Left ventricle myocardium inferior (tissue), 1 donor: ENCODE measurements around the gene ORMDL2. TPM values are rescaled to one million over a fixed set of nuclear protein-coding genes. Genes with fewer than 3 reads are reported as not detected.

ENCODE experiments used
- DNase-seq: peaks from one replicate; pipeline ENCODE4 v3.0.0-alpha.2; 2020
- H3K27ac ChIP-seq: fragments of 200-600 bp; replicated peaks from 2 replicates; pipeline ENCODE4 v1.8.0; 2021
- H3K27me3 ChIP-seq: fragments of 200-600 bp; 2 replicates; pipeline ENCODE4 v1.8.0; 2021; ENCODE audit warnings: low read depth
- H3K36me3 ChIP-seq: fragments of 200-600 bp; 2 replicates; pipeline ENCODE4 v1.8.0; 2021
- H3K4me1 ChIP-seq: fragments of 200-600 bp; 2 replicates; pipeline ENCODE4 v1.8.0; 2021
- H3K4me3 ChIP-seq: fragments of 200-600 bp; 2 replicates; pipeline ENCODE4 v1.8.0; 2021; ENCODE audit warnings: mild to moderate bottlenecking, moderate library complexity
- H3K9me3 ChIP-seq: fragments of 200-600 bp; replicated peaks from 2 replicates; pipeline ENCODE4 v1.8.0; 2021
- CTCF ChIP-seq: fragments of 200-600 bp; IDR thresholded peaks from 2 replicates; pipeline ENCODE4 v1.8.0; 2021; ENCODE audit warnings: antibody characterized with exemption, mild to moderate bottlenecking, borderline replicate concordance
- intact Hi-C: fragments of 100-400 bp; cut with micrococcal nuclease; formaldehyde crosslinking; loops from one replicate; pipeline ENCODE4 v1.11.0; 2022
- total RNA-seq: library from RNA; stranded (reverse); fragmentation: NEBNext Ultra II Directional; extraction: Animal tissue kit (Norgen Biotek cat#: 25700); gene quantifications from one replicate; pipeline ENCODE4 v1.2.1, GENCODE V29; 2021
- donor health status: DM: no; HTN: yes; CAD: no; lungs with severe emphysema.

The ORMDL2 gene
- total RNA-seq, 1 donor from 2014 or later: 13.3 TPM

- peak within 1 kb of the TSS; percentile 60 for H3K4me3 ChIP-seq
- DNase-seq: no peak
- no peaks in the 10 kb centered on the region for H3K9me3 ChIP-seq
- TF ChIP-seq CTCF: no peak
- H3K27me3 ChIP-seq: peaks cover 11% of the 10 kb centered on the region
- H3K4me1 ChIP-seq: peaks cover 14% of the 10 kb centered on the region
- peak within 1 kb of the TSS; percentile 56 for H3K27ac ChIP-seq
- intact Hi-C loops: no loop called here
- H3K36me3 ChIP-seq: no peaks in the 10 kb centered on the region
These were observed 25.0 kb downstream of the ORMDL2 start, which contains the start of gene MMP19 for GRCh38 chr12:55842681-55843429. MMP19 (minus strand) TSS chr12:55842936; CDS start chr12:55842830, 106 bp downstream.

GRCh38 chr12:55843431-55843830 is 25.6 kb downstream of the ORMDL2 start:
- no peak for DNase-seq
- H3K27ac ChIP-seq: no peak overlapping the region
- H3K36me3 ChIP-seq: no peaks in the 10 kb centered on the region
- no peaks in the 10 kb centered on the region for H3K9me3 ChIP-seq
- intact Hi-C loops: no loop called here
- peaks cover 12% of the 10 kb centered on the region for H3K27me3 ChIP-seq
- no peak for TF ChIP-seq CTCF
- peaks cover 16% of the 10 kb centered on the region for H3K4me1 ChIP-seq
- no peak overlapping the region for H3K4me3 ChIP-seq

- H3K4me1 ChIP-seq: peaks cover 23% of the 10 kb centered on the region
- peak overlapping the region; percentile 95 for H3K27ac ChIP-seq
- intact Hi-C loops: no loop called here
These were observed 27.1 kb downstream of the ORMDL2 start for GRCh38 chr12:55844961-55845360.

GRCh38 chr12:55845361-55845760 is 27.5 kb downstream of the ORMDL2 start:
- TF ChIP-seq CTCF: no peak
- Histone ChIP-seq H3K27me3 (peaks cover 28% of the 10 kb centered on the region), H3K27ac (peak overlapping the region; percentile 95), H3K36me3 (no peaks in the 10 kb centered on the region), H3K4me3 (no peak overlapping the region), H3K4me1 (peaks cover 23% of the 10 kb centered on the region), H3K9me3 (no peaks in the 10 kb centered on the region)
- intact Hi-C loops: no loop called here
- DNase-seq: no peak

More at GRCh38 chr12:55844961-55845360, 27.1 kb downstream of the ORMDL2 start:
- no peak for DNase-seq
- H3K27me3 ChIP-seq: peaks cover 24% of the 10 kb centered on the region
- no peaks in the 10 kb centered on the region for H3K9me3 ChIP-seq
- H3K36me3 ChIP-seq: no peaks in the 10 kb centered on the region
- H3K4me3 ChIP-seq: no peak overlapping the region
- TF ChIP-seq CTCF: no peak

- H3K27ac ChIP-seq: peak overlapping the region; percentile 95
- intact Hi-C loops: no loop called here
- peaks cover 33% of the 10 kb centered on the region for H3K27me3 ChIP-seq
- H3K9me3 ChIP-seq: no peaks in the 10 kb centered on the region
- peaks cover 23% of the 10 kb centered on the region for H3K4me1 ChIP-seq
- H3K4me3 ChIP-seq: no peak overlapping the region
- DNase-seq: no peak
- no peak for TF ChIP-seq CTCF
- no peaks in the 10 kb centered on the region for H3K36me3 ChIP-seq
These were observed 28.1 kb downstream of the ORMDL2 start for GRCh38 chr12:55845785-55846496.
